GM18499 (cell line): Measurements from ENCODE around the gene SMIM1.

ENCODE experiments used
- ATAC-seq: cut with Tn5 transposase; IDR thresholded peaks from one replicate; pipeline ENCODE4 v1.9.1; 2021; ENCODE audit warnings: moderate number of reproducible peaks; ENCODE audit not compliant: insufficient read depth, unreplicated experiment

The SMIM1 gene

GRCh38 chr1:3774946-3775489 lies 2.5 kb downstream of the SMIM1 start:
- no peak for ATAC-seq

GRCh38 chr1:3775490-3776230 lies 3.1 kb downstream of the SMIM1 start:
- no peak for ATAC-seq

- no peak for ATAC-seq
These were observed 3.8 kb downstream of the SMIM1 start for GRCh38 chr1:3776231-3776961.

DNA sequence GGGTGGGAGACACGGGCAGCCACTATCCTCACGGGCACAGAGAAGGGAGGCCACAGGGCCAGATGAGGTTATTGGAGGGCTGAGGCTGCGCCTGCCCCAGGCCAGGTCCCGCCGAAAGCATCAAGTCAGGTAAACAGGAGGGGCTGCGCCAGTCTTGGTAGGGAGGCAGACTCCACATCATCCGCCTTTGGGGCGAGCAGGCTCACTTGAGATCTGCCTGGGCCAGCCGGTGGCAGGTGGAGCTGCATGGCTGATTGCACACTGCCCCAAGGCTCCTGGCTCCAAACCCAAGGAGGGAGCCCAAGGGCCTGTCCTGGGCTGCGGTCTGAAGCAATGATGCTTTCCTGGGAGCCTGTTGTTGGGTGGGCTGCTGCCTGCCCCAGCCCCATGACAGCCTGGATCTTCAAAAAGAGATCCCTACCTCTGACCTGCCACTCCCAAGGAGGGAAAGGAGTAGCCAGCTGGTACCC lies 4.6 kb downstream of the SMIM1 start:
- ATAC-seq, result no peak

DNA sequence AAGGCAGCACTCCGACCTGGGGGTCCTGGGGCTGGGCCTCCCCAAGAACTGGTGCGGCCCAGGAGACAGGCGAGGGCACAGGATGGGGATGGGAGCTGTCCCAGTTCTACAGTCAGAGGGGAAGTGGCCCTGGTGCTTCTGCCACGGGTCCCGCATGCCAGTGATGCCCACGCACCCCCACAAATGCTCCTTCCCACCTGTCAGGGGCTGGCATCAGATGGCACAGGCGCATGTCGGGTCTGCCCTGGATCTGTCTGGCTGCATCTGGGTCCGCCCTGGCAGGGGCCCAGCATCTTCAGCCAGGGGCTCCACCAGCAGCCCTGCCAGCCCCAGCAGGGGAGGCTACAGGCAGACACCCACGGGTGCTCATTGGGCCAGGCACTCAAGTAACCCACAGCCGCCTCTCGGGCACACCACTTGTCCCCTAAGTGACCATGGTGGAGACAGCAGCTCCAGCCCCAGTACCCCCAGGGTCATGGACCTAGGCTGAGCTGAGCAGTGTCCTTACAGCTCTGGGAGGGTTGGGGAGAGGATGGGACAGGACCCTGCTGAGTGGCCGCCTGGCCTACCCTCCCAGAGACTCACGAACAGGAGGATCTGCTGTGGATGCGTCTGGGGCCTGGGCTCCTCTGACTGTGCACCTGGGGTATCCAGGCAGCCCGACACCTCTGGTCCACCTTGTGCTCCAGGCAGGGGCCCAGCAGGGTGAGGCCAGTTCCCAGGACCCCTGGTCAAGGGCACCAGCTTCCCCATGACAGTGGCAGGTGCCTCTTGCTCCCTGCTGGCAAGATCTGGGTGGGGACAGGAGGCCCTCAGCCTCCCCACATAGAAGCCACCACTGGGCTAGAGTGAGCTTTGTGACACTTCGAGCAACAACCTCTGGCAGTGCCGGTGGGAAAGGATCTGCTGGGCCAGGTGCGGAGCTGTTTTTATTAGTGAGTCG lies 5.4 kb downstream of the SMIM1 start:
- no peak for ATAC-seq

DNA sequence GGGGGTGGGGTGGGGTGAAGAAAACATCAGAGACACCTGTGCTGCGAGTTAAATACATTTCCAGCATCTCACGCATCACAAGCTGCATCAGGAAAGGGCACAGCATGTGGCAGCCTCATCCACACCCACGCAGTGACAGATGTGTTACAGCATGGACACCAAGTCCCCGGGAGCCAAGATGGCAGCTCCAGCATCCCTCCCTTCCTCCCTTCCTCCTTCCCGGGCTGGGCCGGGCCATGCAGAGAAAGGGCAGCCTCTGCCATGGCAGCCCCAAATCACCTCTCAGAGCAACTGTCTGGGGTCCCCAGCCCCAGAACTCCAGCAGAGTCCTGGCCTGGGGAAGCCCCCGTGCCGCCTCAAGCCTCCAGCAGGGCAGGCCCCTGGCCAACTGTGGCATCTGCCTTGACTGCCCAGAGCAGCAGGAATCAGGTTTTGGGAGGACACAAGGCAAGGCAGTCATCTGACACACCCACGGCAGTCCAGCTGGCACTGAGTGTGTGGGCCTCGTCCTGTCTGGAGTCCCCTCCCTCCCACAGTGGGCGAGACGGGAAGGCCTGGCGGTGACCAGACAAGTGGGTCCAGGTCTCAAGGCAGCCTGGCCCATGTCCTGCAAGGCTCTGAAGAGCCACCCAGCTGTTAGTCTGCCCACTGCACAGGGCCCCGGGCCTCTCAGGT lies 6.2 kb downstream of the SMIM1 start:
- no peak for ATAC-seq

DNA sequence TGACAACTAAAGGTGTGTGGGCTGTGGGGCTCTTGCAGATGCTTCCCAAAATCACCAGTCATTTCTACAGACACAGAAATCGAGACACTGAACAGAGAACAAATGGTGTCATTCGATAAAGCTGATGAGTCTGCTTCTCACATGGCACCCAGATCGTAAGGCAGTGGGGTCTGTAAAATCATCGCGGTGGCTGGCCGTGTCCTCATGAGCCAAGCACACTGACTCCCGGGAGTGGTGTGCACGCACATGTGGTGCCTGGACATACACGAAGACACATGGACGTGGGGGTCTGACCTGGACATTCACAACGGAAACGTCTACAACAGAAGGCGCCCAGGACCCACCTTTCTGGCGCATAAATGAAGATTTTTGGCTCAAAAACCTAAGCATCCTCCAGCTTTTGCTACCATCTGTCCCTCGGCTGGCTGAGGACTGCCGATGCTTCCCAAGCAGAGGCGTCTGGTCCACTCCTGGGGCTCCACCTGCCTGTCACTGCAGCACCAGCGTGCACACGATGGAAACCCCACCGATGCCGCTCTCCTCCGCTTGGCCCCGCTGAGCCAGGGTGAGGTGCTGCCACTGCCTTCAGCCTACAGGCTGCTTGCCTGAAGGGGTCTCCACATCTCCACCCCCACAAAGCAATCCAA lies 6.8 kb downstream of the SMIM1 start:
- no peak for ATAC-seq

- ATAC-seq, result no peak
These were observed 7.4 kb downstream of the SMIM1 start for GRCh38 chr1:3779912-3780416.

DNA sequence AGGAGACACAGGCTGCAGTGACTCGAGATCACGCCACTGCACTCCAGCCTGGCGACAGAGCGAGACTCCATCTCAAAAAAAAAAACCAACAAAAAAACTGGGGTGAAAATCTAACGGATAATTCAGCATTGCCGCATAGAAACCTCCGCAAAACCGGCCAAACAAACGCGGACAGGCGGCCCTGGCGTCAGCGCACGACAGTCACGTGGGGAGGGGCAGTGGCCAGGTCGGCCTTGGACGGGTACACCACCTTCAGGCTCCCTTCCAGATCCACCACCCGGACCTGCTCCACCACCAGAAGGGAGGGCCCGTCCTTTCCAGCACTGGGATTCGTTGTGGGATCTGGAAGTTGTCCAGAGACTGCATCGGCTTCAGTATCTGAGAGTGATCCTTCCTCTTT lies 8.4 kb downstream of the SMIM1 start:
- no peak for ATAC-seq

DNA sequence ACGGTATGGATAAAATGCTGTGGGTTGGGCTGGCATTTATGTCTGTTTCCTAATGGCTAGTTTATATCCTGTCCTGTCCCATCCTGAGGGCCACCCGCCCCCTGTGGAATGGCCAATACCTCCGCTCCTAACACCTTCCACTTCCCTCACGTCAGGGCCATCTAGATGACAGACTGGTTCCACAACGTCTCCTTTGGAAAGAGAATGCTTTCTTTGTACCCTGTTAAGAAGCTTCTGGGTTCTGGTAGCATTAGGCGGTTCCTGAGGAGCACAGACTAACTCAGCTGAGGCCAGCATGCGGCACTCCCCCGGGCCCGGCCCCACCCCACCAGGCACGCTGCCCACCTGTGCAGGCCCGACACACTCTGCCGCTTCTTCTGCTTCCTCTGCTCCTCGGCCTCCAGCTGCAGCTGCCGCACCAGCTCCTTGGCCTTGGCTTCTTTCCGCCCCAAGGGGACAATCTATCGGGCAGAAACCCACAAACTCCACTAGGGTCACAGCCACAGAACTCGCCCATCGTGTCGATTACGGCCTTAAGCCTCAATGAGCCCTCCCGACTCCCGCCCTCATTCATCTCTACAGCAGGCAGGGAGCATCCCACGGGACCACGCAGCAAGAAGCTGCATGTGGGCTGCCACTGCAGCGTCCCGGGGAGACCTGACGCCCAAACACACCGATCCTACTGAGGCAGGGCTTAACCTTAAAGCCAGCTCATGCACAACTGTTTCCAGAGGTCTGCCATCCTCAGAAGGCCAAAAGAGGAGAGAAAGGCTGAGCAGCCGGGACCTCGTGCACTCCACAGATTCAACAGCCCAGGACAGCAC lies 11.3 kb downstream of the SMIM1 start:
- no peak for ATAC-seq

DNA sequence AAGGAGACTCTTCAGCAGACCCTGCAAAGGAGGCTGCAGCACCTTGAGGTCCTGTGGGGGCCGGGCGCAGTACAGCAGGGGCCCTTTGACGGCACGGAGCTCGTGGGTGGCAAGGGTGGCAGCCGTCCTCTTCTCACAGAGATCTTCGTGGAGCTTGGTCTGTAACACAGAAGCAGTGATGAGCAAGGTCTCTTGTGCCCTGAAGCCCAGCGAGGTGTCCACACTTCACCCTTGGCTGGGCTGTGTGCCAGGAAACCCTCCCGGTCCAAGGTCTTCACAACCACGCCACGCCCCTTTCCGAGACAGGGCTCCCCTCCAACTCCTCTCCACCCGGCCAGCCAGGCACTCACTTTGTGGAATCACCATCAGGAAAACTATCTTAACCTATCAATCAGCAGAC lies 12.5 kb downstream of the SMIM1 start:
- no peak for ATAC-seq

DNA sequence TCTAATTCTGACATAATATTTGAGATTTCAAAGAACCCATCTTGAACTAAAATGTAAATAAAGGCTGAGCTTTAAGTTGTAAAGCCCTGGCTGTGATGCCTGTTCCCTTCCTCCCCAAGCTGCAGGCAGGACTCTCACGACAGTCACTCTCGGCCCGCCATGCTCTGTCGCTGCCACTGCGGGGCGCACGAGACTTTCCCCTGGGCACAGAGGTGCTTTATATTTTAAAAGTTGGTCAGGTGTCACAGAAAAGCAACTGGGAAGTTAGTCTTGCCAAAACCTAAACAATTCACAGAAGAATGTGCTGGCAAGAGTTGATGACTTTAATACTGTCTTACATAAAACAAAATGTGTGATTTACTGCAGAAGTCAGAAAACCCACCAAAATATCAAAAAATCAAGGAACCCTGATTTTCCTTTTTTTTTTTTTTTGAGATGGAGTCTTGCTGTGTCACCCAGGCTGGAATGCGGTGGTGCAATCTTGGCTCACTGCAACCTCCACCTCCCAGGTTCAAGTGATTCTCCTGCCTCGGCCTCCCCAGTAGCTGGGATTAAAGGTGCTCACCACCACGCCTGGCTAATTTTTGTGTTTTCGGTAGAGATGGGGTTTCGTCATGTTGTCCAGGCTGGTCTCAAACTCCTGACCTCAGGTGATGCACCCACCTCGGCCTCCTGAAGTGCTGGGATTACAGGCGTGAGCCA lies 13.1 kb downstream of the SMIM1 start:
- no peak for ATAC-seq

- no peak for ATAC-seq
These were observed 14.2 kb downstream of the SMIM1 start for GRCh38 chr1:3786468-3787348.

DNA sequence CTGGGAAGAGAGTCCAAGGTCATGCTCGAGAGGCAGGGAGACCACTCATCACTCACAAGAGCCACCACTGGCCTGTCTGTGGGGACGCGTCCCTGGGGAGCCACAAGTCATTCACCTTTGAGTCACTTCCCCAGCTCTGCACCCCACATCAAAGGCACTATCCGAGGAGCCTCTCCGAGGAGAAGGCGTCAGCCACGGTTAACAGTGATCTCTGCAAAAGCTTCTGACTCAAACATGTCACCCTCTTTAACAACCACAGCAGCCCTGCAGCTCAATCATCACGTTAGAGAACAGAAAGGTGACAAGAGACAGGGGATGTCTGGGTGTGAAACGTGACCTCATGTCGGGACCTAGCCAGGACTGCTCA lies 14.8 kb downstream of the SMIM1 start:
- ATAC-seq, result no peak

DNA sequence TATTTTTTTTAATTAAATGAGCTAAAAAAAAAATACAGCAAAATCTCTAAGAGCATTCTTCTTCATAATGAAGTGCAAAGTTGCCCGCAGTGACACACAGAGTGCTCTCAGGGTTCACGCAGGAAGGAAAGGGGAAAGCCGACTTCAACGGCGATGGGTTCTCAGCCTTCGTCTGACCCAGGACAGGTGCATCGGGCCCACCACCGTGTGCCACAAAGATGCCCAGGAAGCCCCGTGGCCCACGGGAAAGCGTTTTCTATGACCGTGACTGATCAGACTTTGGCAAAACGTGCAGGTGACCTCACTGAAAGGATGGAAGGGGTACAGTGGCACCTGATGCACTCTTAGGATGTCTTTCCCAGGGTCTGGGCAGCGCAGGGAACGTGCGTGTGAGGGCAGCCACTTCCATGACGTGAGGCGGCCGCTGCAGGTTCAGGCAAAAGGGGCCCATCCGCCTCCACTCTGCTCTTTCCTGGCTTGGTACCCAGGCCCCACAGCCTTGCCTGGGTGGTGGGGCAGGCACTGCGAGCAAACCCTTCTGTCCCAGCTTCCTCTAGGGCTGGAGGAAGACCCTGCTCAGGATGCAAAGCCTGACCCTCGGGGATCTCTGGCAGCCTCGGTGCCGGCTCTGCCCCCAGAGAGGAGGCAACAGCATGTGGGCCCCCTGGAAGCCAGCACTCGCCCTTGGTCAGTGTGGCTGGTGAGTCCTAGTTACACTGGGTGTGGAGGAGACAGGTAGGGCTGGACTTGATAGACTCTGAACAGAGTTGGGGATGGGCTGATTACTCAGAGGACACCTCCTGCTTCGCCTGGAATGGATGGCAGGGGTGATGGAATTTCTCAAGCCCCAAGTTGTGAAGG lies 15.4 kb downstream of the SMIM1 start:
- ATAC-seq, result no peak
